Measurements from ENCODE around the gene ZMAT5.

DNA sequence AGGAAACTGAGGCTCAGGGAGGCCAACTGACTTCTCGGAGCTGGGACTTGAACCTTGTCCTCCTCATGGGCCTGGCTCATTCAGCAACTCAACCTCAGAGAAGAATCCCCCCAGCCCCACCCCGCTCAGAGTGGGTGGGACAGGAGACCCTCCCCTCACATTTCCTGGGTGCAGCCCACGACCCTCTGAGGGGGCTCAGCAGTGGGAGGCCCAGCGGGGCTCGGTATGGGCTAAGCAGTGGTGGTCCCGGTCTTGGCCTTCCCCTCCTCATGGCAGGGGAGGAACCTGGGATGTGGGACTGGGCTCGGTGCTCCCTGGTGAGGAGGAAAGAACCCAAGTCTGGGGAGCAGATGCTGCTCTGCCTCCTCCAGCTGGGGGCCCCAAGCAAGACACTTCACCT, 61.2 kb downstream of the ZMAT5 start:
- TF ChIP-seq, protein P1, sequence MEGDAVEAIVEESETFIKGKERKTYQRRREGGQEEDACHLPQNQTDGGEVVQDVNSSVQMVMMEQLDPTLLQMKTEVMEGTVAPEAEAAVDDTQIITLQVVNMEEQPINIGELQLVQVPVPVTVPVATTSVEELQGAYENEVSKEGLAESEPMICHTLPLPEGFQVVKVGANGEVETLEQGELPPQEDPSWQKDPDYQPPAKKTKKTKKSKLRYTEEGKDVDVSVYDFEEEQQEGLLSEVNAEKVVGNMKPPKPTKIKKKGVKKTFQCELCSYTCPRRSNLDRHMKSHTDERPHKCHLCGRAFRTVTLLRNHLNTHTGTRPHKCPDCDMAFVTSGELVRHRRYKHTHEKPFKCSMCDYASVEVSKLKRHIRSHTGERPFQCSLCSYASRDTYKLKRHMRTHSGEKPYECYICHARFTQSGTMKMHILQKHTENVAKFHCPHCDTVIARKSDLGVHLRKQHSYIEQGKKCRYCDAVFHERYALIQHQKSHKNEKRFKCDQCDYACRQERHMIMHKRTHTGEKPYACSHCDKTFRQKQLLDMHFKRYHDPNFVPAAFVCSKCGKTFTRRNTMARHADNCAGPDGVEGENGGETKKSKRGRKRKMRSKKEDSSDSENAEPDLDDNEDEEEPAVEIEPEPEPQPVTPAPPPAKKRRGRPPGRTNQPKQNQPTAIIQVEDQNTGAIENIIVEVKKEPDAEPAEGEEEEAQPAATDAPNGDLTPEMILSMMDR (IDR thresholded peaks at IDR 0.05 in 2 of 3, conservative IDR thresholded peaks at IDR 0.05 in 1 of 3; ENCODE audit: borderline replicate concordance in 1 of 3, insufficient read depth in 1 of 3, low read depth in 2 of 3, low read length in 2 of 3), result no peak
- TF ChIP-seq EZH2phosphoT487 (IDR thresholded peaks at IDR 0.05; ENCODE audit: borderline replicate concordance), result no peak
- TF ChIP-seq, protein P2, sequence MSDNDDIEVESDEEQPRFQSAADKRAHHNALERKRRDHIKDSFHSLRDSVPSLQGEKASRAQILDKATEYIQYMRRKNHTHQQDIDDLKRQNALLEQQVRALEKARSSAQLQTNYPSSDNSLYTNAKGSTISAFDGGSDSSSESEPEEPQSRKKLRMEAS (IDR thresholded peaks at IDR 0.05), result no peak
- TF ChIP-seq RAD21 (IDR thresholded peaks at IDR 0.05; ENCODE audit: low read depth), result no peak
- TF ChIP-seq POLR2A (IDR thresholded peaks at IDR 0.05; ENCODE audit: borderline replicate concordance, extremely low read depth, insufficient read depth, insufficient read length), result no peak
- no peak for TF ChIP-seq EZH2 (IDR thresholded peaks at IDR 0.05)
- TF ChIP-seq YY1 (IDR thresholded peaks at IDR 0.05; ENCODE audit: extremely low read depth, insufficient replicate concordance, low read depth, low read length), result no peak
- TF ChIP-seq EGR1 (IDR thresholded peaks at IDR 0.05; ENCODE audit: low read depth), result no peak
- TF ChIP-seq, protein P3, sequence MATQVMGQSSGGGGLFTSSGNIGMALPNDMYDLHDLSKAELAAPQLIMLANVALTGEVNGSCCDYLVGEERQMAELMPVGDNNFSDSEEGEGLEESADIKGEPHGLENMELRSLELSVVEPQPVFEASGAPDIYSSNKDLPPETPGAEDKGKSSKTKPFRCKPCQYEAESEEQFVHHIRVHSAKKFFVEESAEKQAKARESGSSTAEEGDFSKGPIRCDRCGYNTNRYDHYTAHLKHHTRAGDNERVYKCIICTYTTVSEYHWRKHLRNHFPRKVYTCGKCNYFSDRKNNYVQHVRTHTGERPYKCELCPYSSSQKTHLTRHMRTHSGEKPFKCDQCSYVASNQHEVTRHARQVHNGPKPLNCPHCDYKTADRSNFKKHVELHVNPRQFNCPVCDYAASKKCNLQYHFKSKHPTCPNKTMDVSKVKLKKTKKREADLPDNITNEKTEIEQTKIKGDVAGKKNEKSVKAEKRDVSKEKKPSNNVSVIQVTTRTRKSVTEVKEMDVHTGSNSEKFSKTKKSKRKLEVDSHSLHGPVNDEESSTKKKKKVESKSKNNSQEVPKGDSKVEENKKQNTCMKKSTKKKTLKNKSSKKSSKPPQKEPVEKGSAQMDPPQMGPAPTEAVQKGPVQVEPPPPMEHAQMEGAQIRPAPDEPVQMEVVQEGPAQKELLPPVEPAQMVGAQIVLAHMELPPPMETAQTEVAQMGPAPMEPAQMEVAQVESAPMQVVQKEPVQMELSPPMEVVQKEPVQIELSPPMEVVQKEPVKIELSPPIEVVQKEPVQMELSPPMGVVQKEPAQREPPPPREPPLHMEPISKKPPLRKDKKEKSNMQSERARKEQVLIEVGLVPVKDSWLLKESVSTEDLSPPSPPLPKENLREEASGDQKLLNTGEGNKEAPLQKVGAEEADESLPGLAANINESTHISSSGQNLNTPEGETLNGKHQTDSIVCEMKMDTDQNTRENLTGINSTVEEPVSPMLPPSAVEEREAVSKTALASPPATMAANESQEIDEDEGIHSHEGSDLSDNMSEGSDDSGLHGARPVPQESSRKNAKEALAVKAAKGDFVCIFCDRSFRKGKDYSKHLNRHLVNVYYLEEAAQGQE (IDR thresholded peaks at IDR 0.05; ENCODE audit: low read depth), result no peak
- TF ChIP-seq CEBPB (IDR thresholded peaks at IDR 0.05; ENCODE audit: low read depth), result no peak
- TF ChIP-seq POLR2AphosphoS5 (IDR thresholded peaks at IDR 0.05; ENCODE audit: low read depth, low read length), result no peak
- TF ChIP-seq JUND (IDR thresholded peaks at IDR 0.05), result no peak
- TF ChIP-seq ZNF274 (IDR thresholded peaks at IDR 0.05; ENCODE audit: low read depth, low read length), result no peak
